HepG2 (cell line): ENCODE data around the gene ANKRD27. TPM values are rescaled to one million over a fixed set of nuclear protein-coding genes. Genes with fewer than 3 reads are reported as not detected.

ENCODE experiments used
- ATAC-seq: fragments of 200-7000 bp; cut with Tn5 transposase; 3 replicates; pipeline ENCODE4 v1.9.1; 2020; ENCODE audit warnings: mild to moderate bottlenecking, moderate library complexity
- BruUV-seq: library from RNA; stranded (reverse); fragments of 400-500 nt; replicated peaks from 2 replicates; lab custom pipeline; 2021; lab: Mats Ljungman, UMichigan
- CTCF ChIA-PET: fragments of 300-600 bp; formaldehyde crosslinking; extraction: SDS; loops from one replicate; lab custom pipeline; 2021; ENCODE audit warnings: low total read pairs, inconsistent platforms, low intra/inter-chr PET ratio; lab: Yijun Ruan, JAX
- POLR2A ChIA-PET: fragments of 350-600 bp; sonication (Branson Sonifier 250); formaldehyde crosslinking; loops from one replicate; lab custom pipeline; 2020; ENCODE audit warnings: antibody characterized with exemption, inconsistent platforms; lab: Yijun Ruan, JAX
- DNase-seq: peaks from one replicate; pipeline ENCODE4 v3.0.0-alpha.2; 2015; ENCODE audit warnings: low spot score
- FAIRE-seq: peaks from 3 replicates; lab custom pipeline; 2011; peaks lifted over from hg19 to GRCh38; lab: Jason Lieb, UNC
- H2AFZ ChIP-seq: one replicate; pipeline ENCODE4 v1.6.1; 2011; ENCODE audit warnings: low read length, inconsistent platforms
- H3K27ac ChIP-seq: fragments of 300-600 bp; 3 replicates; pipeline ENCODE4 v1.8.0; 2011; ENCODE audit warnings: mixed run types, mild to moderate bottlenecking, mixed read lengths, low read length, inconsistent platforms; ENCODE audit not compliant: insufficient read depth; ENCODE audit errors: extremely low read length
- H3K27me3 ChIP-seq, 2 experiments: fragments of 200-600 bp in 1 of 2; 2 replicates in 1 of 2; 3 replicates in 1 of 2; pipeline versions ENCODE4 v1.6.0 to v1.8.0; 2011; ENCODE audit warnings: low read length in 2 of 2, mild to moderate bottlenecking in 2 of 2, moderate library complexity in 2 of 2, inconsistent platforms in 1 of 2; ENCODE audit not compliant: insufficient read depth in 2 of 2, control insufficient read depth in 1 of 2
- H3K36me3 ChIP-seq, 2 experiments: fragments of 200-600 bp in 1 of 2; replicated peaks in 1 of 2; 2 replicates in 1 of 2; 3 replicates in 1 of 2; pipeline versions ENCODE4 v1.5.1 to v1.8.0; 2011; ENCODE audit warnings: low read length in 2 of 2, inconsistent platforms in 1 of 2; ENCODE audit not compliant: insufficient read depth in 2 of 2, control insufficient read depth in 1 of 2
- H3K4me1 ChIP-seq: 2 replicates; pipeline ENCODE4 v1.5.1; 2012; ENCODE audit warnings: low read length, inconsistent platforms; ENCODE audit not compliant: insufficient read depth
- H3K4me2 ChIP-seq: 2 replicates; pipeline ENCODE4 v1.6.0; 2011; ENCODE audit warnings: low read depth, low read length, inconsistent platforms
- H3K4me3 ChIP-seq, 3 experiments: fragments of 200-600 bp in 1 of 3; sonication (generic), shearing (Covaris generic) in 1 of 3; replicated peaks in 1 of 3; 2 replicates each; pipeline ENCODE4 v1.5.1; 2011 to 2016; ENCODE audit warnings: low read length in 3 of 3, inconsistent platforms in 2 of 3, low read depth in 2 of 3, mild to moderate bottlenecking in 2 of 3, control low read depth in 1 of 3, mixed read lengths in 1 of 3; ENCODE audit not compliant: insufficient read depth in 1 of 3
- H3K79me2 ChIP-seq: one replicate; pipeline ENCODE4 v1.6.1; 2011; ENCODE audit warnings: low read length, inconsistent platforms; ENCODE audit not compliant: insufficient read depth
- H3K9ac ChIP-seq: 2 replicates; pipeline ENCODE4 v1.6.0; 2011; ENCODE audit warnings: mild to moderate bottlenecking, low read depth, low read length, inconsistent platforms; ENCODE audit not compliant: insufficient read depth
- H3K9me3 ChIP-seq: 2 replicates; pipeline ENCODE4 v1.5.1; 2012; ENCODE audit warnings: mild to moderate bottlenecking, low read length
- H4K20me1 ChIP-seq: 2 replicates; pipeline ENCODE4 v1.6.0; 2011; ENCODE audit warnings: inconsistent platforms, mild to moderate bottlenecking, low read length, moderate library complexity; ENCODE audit not compliant: insufficient read depth
- CBX1 ChIP-seq: IDR thresholded peaks from one replicate; pipeline ENCODE4 v1.6.1; 2016; ENCODE audit warnings: antibody characterized with exemption, low read depth
- HMGA1 ChIP-seq: sonication (generic); formaldehyde crosslinking; conservative IDR thresholded peaks from 2 replicates; pipeline ENCODE4 v1.4.0; 2020; ENCODE audit warnings: missing genetic modification reagents
- KAT8 ChIP-seq: IDR thresholded peaks from 2 replicates; pipeline ENCODE4 v1.6.1; 2016; ENCODE audit warnings: missing genetic modification reagents, missing compliant biosample characterization
- MAFK ChIP-seq, 2 experiments: IDR thresholded peaks in 1 of 2; conservative IDR thresholded peaks in 1 of 2; 2 replicates each; pipeline ENCODE4 v1.6.1; 2011; ENCODE audit warnings: improper control_type of control experiment in 2 of 2, low read length in 2 of 2
- NFIC ChIP-seq: IDR thresholded peaks from 2 replicates; pipeline ENCODE4 v1.6.1; 2012; ENCODE audit warnings: mild to moderate bottlenecking, low read length, inconsistent platforms
- NR2F6 ChIP-seq, 2 experiments: IDR thresholded peaks; 2 replicates each; pipeline ENCODE4 v1.6.1; 2016; ENCODE audit warnings: antibody characterized with exemption in 1 of 2, mild to moderate bottlenecking in 1 of 2
- SRSF9 ChIP-seq: fragments of 200-400 bp; formaldehyde crosslinking; IDR thresholded peaks from 2 replicates; pipeline ENCODE4 v1.6.1; 2018; ENCODE audit warnings: borderline replicate concordance, mild to moderate bottlenecking, low read depth, low read length; ENCODE audit not compliant: insufficient read depth, poor library complexity, severe bottlenecking
- ZC3H4 ChIP-seq: sonication (generic); formaldehyde crosslinking; IDR thresholded peaks from 2 replicates; pipeline ENCODE4 v1.4.0; 2020; ENCODE audit warnings: missing genetic modification reagents, borderline replicate concordance
- ZNF138 ChIP-seq: sonication (generic); formaldehyde crosslinking; IDR thresholded peaks from 2 replicates; pipeline ENCODE4 v1.5.0; 2020; ENCODE audit warnings: mild to moderate bottlenecking, low read depth, missing genetic modification reagents
- ZNF747 ChIP-seq: sonication (generic); formaldehyde crosslinking; IDR thresholded peaks from 2 replicates; pipeline ENCODE4 v1.8.1; 2023; ENCODE audit warnings: missing genetic modification reagents, mild to moderate bottlenecking, borderline replicate concordance
- WGBS: methylation state at CpG from one replicate; pipeline ENCODE4 v1.1.6; 2017; ENCODE audit warnings: low lambda C conversion rate; 5-methylcytosine and 5-hydroxymethylcytosine counted together
- in situ Hi-C: cut with HindIII; loops from 2 replicates; pipeline ENCODE4 v1.10.0; 2017; ENCODE audit warnings: low pct_unique_long_range_greater_than_20kb; ENCODE audit not compliant: extremely low pct_ligation_motif_present
- intact Hi-C: fragments of 100-400 bp; cut with micrococcal nuclease; formaldehyde crosslinking; loops from one replicate; pipeline ENCODE4 v1.10.0; 2022; ENCODE audit not compliant: unreplicated experiment
- polyA plus RNA-seq, 8 experiments: library from polyadenylated mRNA; depleted of rRNA in 3 of 8; stranded (reverse) in 7 of 8; unstranded in 1 of 8; fragments of >200 nt; fragmentation: Illumina TruSeq in 4 of 8; extraction: Trizol in 4 of 8; gene quantifications; 2 replicates each; pipeline versions ENCODE4 v1.2.1 to v1.2.3, GENCODE V29; 2011 to 2016; ENCODE audit warnings: low read depth in 4 of 8, missing spikeins in 1 of 8, mixed read lengths in 1 of 8; ENCODE audit not compliant: insufficient read depth in 1 of 8
- total RNA-seq, 5 experiments: library from RNA; depleted of rRNA; stranded (reverse); fragments of >200 nt; fragmentation: Illumina TruSeq; extraction: Trizol; gene quantifications; 2 replicates each; pipeline ENCODE4 v1.2.3, GENCODE V29; 2016; ENCODE audit warnings: low read depth in 1 of 5
- TF ChIP-seq, protein P1 (sequence below): sonication (generic); formaldehyde crosslinking; IDR thresholded peaks from 2 replicates; pipeline ENCODE4 v1.8.1; 2023; ENCODE audit warnings: missing genetic modification reagents, inconsistent platforms, borderline replicate concordance
- TF ChIP-seq, protein P2 (sequence below): IDR thresholded peaks from 2 replicates; pipeline ENCODE4 v1.6.1; 2018; ENCODE audit warnings: missing genetic modification reagents, mild to moderate bottlenecking, missing compliant biosample characterization
- TF ChIP-seq, protein P3 (sequence below): sonication (generic); formaldehyde crosslinking; conservative IDR thresholded peaks from 2 replicates; pipeline ENCODE4 v1.8.0; 2022; ENCODE audit warnings: missing genetic modification reagents
- TF ChIP-seq, protein P4 (sequence below): sonication (generic); formaldehyde crosslinking; IDR thresholded peaks from 2 replicates; pipeline ENCODE4 v1.4.0; 2020; ENCODE audit warnings: missing genetic modification reagents
- TF ChIP-seq, protein P5 (sequence below): sonication (generic); formaldehyde crosslinking; IDR thresholded peaks from 2 replicates; pipeline ENCODE4 v1.9.0; 2022; ENCODE audit warnings: low read depth, missing genetic modification reagents
- TF ChIP-seq, protein P6 (sequence below): sonication (generic); formaldehyde crosslinking; IDR thresholded peaks from 2 replicates; pipeline ENCODE4 v1.8.0; 2022; ENCODE audit warnings: missing genetic modification reagents, mild to moderate bottlenecking, borderline replicate concordance

The ANKRD27 gene
- total and polyA plus RNA-seq, 2 of the 13 experiments (the other 11 are each of a cell fraction or from before 2014, with no cell fraction given), result 22.2 to 23.7 TPM

DNA sequence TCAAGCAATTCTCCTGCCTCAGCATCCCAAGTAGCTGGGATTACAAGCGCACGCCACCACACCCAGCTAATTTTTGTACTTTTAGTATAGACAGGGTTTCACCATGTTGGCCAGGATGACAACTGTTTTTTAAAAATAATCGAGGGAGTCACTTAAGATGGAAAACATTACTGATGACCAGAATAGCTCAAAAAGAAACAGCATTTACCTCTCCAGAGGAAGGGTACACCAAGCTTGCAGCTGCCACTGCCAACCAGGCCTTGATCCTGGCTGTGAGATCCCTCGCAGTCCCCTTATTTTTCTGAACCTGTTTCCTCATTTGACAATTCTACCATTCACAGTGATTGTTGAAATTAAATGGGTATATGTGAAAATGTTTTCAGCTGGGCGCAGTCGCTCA, 79.5 kb downstream of the ANKRD27 start:
- in situ Hi-C loops (no loop called here), intact Hi-C loops (no loop called here)
- no peak overlapping the region for H3K27ac ChIP-seq
- BruUV-seq, result no TSS peak
- no peak overlapping the region for H2AFZ ChIP-seq
- H3K36me3 ChIP-seq, result peaks cover 9 to 27% of the 10 kb centered on the region in 2 experiments
- FAIRE-seq (no peak), ATAC-seq (no peak), DNase-seq (no peak)
- WGBS, result 92% methylated on average over 6 of the region's 6 CpGs
- ChIA-PET CTCF (no interaction called here), POLR2A (no interaction called here)
- TF ChIP-seq CBX1 (no peak), ZNF747 (no peak), HMGA1 (CRISPR knock-in tag) (no peak), ZC3H4 (CRISPR knock-in tag) (no peak), ZNF138 (CRISPR knock-in tag) (no peak), MAFK (conservative IDR thresholded peaks at IDR 0.05 in 1 of 2, IDR thresholded peaks at IDR 0.05 in 1 of 2; ENCODE audit: low read length in 2 of 2) (no peak), NR2F6 (IDR thresholded peaks at IDR 0.05) (no peak), NR2F6 (CRISPR knock-in tag; IDR thresholded peaks at IDR 0.05) (no peak), NFIC (no peak), SRSF9 (no peak), KAT8 (CRISPR knock-in tag) (no peak)
- TF ChIP-seq, protein P1, sequence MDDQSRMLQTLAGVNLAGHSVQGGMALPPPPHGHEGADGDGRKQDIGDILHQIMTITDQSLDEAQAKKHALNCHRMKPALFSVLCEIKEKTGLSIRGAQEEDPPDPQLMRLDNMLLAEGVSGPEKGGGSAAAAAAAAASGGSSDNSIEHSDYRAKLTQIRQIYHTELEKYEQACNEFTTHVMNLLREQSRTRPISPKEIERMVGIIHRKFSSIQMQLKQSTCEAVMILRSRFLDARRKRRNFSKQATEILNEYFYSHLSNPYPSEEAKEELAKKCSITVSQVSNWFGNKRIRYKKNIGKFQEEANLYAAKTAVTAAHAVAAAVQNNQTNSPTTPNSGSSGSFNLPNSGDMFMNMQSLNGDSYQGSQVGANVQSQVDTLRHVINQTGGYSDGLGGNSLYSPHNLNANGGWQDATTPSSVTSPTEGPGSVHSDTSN, result no peak
- TF ChIP-seq, protein P2, sequence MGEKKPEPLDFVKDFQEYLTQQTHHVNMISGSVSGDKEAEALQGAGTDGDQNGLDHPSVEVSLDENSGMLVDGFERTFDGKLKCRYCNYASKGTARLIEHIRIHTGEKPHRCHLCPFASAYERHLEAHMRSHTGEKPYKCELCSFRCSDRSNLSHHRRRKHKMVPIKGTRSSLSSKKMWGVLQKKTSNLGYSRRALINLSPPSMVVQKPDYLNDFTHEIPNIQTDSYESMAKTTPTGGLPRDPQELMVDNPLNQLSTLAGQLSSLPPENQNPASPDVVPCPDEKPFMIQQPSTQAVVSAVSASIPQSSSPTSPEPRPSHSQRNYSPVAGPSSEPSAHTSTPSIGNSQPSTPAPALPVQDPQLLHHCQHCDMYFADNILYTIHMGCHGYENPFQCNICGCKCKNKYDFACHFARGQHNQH, result no peak
- TF ChIP-seq, protein P3, sequence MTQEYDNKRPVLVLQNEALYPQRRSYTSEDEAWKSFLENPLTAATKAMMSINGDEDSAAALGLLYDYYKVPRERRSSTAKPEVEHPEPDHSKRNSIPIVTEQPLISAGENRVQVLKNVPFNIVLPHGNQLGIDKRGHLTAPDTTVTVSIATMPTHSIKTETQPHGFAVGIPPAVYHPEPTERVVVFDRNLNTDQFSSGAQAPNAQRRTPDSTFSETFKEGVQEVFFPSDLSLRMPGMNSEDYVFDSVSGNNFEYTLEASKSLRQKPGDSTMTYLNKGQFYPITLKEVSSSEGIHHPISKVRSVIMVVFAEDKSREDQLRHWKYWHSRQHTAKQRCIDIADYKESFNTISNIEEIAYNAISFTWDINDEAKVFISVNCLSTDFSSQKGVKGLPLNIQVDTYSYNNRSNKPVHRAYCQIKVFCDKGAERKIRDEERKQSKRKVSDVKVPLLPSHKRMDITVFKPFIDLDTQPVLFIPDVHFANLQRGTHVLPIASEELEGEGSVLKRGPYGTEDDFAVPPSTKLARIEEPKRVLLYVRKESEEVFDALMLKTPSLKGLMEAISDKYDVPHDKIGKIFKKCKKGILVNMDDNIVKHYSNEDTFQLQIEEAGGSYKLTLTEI, result no peak
- TF ChIP-seq, protein P4, sequence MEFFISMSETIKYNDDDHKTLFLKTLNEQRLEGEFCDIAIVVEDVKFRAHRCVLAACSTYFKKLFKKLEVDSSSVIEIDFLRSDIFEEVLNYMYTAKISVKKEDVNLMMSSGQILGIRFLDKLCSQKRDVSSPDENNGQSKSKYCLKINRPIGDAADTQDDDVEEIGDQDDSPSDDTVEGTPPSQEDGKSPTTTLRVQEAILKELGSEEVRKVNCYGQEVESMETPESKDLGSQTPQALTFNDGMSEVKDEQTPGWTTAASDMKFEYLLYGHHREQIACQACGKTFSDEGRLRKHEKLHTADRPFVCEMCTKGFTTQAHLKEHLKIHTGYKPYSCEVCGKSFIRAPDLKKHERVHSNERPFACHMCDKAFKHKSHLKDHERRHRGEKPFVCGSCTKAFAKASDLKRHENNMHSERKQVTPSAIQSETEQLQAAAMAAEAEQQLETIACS (CRISPR knock-in tag), result no peak
- TF ChIP-seq, protein P5, sequence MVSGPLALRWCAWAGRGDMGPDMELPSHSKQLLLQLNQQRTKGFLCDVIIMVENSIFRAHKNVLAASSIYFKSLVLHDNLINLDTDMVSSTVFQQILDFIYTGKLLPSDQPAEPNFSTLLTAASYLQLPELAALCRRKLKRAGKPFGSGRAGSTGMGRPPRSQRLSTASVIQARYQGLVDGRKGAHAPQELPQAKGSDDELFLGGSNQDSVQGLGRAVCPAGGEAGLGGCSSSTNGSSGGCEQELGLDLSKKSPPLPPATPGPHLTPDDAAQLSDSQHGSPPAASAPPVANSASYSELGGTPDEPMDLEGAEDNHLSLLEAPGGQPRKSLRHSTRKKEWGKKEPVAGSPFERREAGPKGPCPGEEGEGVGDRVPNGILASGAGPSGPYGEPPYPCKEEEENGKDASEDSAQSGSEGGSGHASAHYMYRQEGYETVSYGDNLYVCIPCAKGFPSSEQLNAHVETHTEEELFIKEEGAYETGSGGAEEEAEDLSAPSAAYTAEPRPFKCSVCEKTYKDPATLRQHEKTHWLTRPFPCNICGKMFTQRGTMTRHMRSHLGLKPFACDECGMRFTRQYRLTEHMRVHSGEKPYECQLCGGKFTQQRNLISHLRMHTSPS, result no peak
- TF ChIP-seq, protein P6, sequence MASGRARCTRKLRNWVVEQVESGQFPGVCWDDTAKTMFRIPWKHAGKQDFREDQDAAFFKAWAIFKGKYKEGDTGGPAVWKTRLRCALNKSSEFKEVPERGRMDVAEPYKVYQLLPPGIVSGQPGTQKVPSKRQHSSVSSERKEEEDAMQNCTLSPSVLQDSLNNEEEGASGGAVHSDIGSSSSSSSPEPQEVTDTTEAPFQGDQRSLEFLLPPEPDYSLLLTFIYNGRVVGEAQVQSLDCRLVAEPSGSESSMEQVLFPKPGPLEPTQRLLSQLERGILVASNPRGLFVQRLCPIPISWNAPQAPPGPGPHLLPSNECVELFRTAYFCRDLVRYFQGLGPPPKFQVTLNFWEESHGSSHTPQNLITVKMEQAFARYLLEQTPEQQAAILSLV (CRISPR knock-in tag), result no peak
- no peaks in the 10 kb centered on the region for H3K79me2 ChIP-seq
- H3K27me3 ChIP-seq, result no peaks in the 10 kb centered on the region
- no peak overlapping the region for H3K4me3 ChIP-seq
- H3K9me3 ChIP-seq, result no peaks in the 10 kb centered on the region
- H3K4me2 ChIP-seq, result no peak overlapping the region
- H3K4me1 ChIP-seq, result no peaks in the 10 kb centered on the region
- no peaks in the 10 kb centered on the region for H4K20me1 ChIP-seq
- H3K9ac ChIP-seq, result no peak overlapping the region
